ENCODE data around the gene TULP4.
"Not testable (repeated sequence)": the region's sequence is repeated elsewhere in the genome, so short reads cannot be mapped to it uniquely, and the experiment has no call there.

GRCh38 chr6:158348737-158349504 is 36.7 kb downstream of the TULP4 start:
- TF ChIP-seq, protein P1, sequence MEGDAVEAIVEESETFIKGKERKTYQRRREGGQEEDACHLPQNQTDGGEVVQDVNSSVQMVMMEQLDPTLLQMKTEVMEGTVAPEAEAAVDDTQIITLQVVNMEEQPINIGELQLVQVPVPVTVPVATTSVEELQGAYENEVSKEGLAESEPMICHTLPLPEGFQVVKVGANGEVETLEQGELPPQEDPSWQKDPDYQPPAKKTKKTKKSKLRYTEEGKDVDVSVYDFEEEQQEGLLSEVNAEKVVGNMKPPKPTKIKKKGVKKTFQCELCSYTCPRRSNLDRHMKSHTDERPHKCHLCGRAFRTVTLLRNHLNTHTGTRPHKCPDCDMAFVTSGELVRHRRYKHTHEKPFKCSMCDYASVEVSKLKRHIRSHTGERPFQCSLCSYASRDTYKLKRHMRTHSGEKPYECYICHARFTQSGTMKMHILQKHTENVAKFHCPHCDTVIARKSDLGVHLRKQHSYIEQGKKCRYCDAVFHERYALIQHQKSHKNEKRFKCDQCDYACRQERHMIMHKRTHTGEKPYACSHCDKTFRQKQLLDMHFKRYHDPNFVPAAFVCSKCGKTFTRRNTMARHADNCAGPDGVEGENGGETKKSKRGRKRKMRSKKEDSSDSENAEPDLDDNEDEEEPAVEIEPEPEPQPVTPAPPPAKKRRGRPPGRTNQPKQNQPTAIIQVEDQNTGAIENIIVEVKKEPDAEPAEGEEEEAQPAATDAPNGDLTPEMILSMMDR (IDR thresholded peaks at IDR 0.05), result not testable (repeated sequence)
- TF ChIP-seq POLR2AphosphoS5 (IDR thresholded peaks at IDR 0.05), result not testable (repeated sequence)

Data from prostate gland (tissue), 2 donors.